SK-N-SH (cell line): ENCODE results near the gene HDAC4. TPM values are rescaled to one million over a fixed set of nuclear protein-coding genes. Genes with fewer than 3 reads are reported as not detected.
A peak's percentile ranks its signal among the peaks of the same experiment; 100 is the strongest.

Experiments
- CTCF ChIA-PET: fragments of 300-600, 350-600 bp; formaldehyde crosslinking; extraction: SDS; loops from one replicate; lab custom pipeline; 2021; lab: Yijun Ruan, JAX
- POLR2A ChIA-PET: fragments of 350-600 bp; sonication (Branson Sonifier 250); formaldehyde crosslinking; extraction: SDS; loops from one replicate; lab custom pipeline; 2020; ENCODE audit warnings: antibody characterized with exemption, inconsistent platforms; lab: Yijun Ruan, JAX
- DNase-seq: peaks from one replicate; pipeline ENCODE4 v3.0.0; 2012
- H2AFZ ChIP-seq: fragments of 200-600 bp; sonication (generic); 2 replicates; pipeline ENCODE4 v1.8.1; 2016; ENCODE audit warnings: antibody characterized with exemption, mild to moderate bottlenecking, low read depth
- H3F3A ChIP-seq: fragments of 200-600 bp; sonication (generic); replicated peaks from 2 replicates; pipeline ENCODE3; 2016; ENCODE audit warnings: antibody characterized with exemption, mild to moderate bottlenecking; ENCODE audit not compliant: insufficient read depth
- H3K27ac ChIP-seq, 2 experiments: fragments of 200-500 bp in 1 of 2; fragments of 200-600 bp in 1 of 2; sonication (Bioruptor generic) in 1 of 2; sonication (generic), shearing (Covaris generic) in 1 of 2; 2 replicates each; pipeline versions ENCODE4 v1.5.1 to v1.6.1; 2014 to 2016; ENCODE audit warnings: low read depth in 2 of 2, inconsistent platforms in 1 of 2, low read length in 1 of 2, mild to moderate bottlenecking in 1 of 2, mixed read lengths in 1 of 2
- H3K27me3 ChIP-seq: fragments of 200-600 bp; sonication (generic), shearing (Covaris generic); 2 replicates; pipeline ENCODE4 v1.6.1; 2016; ENCODE audit warnings: mixed run types; ENCODE audit not compliant: insufficient read depth
- H3K36me3 ChIP-seq, 2 experiments: fragments of 200-500 bp in 1 of 2; fragments of 200-600 bp in 1 of 2; sonication (Bioruptor generic) in 1 of 2; sonication (generic) in 1 of 2; replicated peaks in 1 of 2; 2 replicates each; pipeline versions ENCODE3 to v1.5.1; 2014 to 2016; ENCODE audit warnings: low read length in 1 of 2, mild to moderate bottlenecking in 1 of 2; ENCODE audit not compliant: insufficient read depth in 2 of 2, control insufficient read depth in 1 of 2
- H3K4me1 ChIP-seq, 2 experiments: fragments of 200-500 bp in 1 of 2; fragments of 200-600 bp in 1 of 2; sonication (Bioruptor generic) in 1 of 2; sonication (generic), shearing (Covaris generic) in 1 of 2; 2 replicates each; pipeline versions ENCODE4 v1.5.1 to v1.6.1; 2014 to 2016; ENCODE audit warnings: low read depth in 1 of 2, low read length in 1 of 2, mixed run types in 1 of 2; ENCODE audit not compliant: insufficient read depth in 2 of 2, control insufficient read depth in 1 of 2
- H3K4me2 ChIP-seq: fragments of 200-600 bp; sonication (generic), shearing (Covaris generic); 2 replicates; pipeline ENCODE4 v1.6.1; 2017; ENCODE audit warnings: mixed run types
- H3K4me3 ChIP-seq, 2 experiments: fragments of 200-500 bp in 1 of 2; fragments of 200-600 bp in 1 of 2; sonication (Bioruptor generic) in 1 of 2; sonication (generic), shearing (Covaris generic) in 1 of 2; 2 replicates each; pipeline versions ENCODE4 v1.5.1 to v1.8.1; 2014 to 2016; ENCODE audit warnings: low read depth in 2 of 2, inconsistent platforms in 1 of 2, low read length in 1 of 2, mild to moderate bottlenecking in 1 of 2, mixed read lengths in 1 of 2, moderate library complexity in 1 of 2
- H3K79me2 ChIP-seq: fragments of 200-600 bp; sonication (generic); 2 replicates; pipeline ENCODE4 v1.8.1; 2017; ENCODE audit warnings: mild to moderate bottlenecking; ENCODE audit not compliant: insufficient read depth
- H3K9ac ChIP-seq: fragments of 200-600 bp; sonication (generic); 2 replicates; pipeline ENCODE4 v1.6.1; 2017; ENCODE audit warnings: mixed run types
- H3K9me2 ChIP-seq: fragments of 200-600 bp; sonication (generic); 2 replicates; pipeline ENCODE4 v1.6.1; 2017; ENCODE audit warnings: mixed run types
- H3K9me3 ChIP-seq: fragments of 200-600 bp; sonication (generic); 2 replicates; pipeline ENCODE4 v1.6.1; 2017; ENCODE audit warnings: mixed run types, mild to moderate bottlenecking, moderate library complexity
- H4K20me1 ChIP-seq: fragments of 200-600 bp; sonication (generic); 2 replicates; pipeline ENCODE4 v1.6.1; 2017; ENCODE audit warnings: mild to moderate bottlenecking, mixed run types; ENCODE audit not compliant: insufficient read depth
- CHD2 ChIP-seq: fragments of 150-350 bp; IDR thresholded peaks from 2 replicates; pipeline ENCODE4 v1.6.1; 2018; ENCODE audit warnings: low read length; ENCODE audit not compliant: partially characterized antibody
- ELF1 ChIP-seq: IDR thresholded peaks from 2 replicates; pipeline ENCODE4 v1.4.0; 2012
- FOXJ3 ChIP-seq: sonication (generic); formaldehyde crosslinking; IDR thresholded peaks from 2 replicates; pipeline ENCODE4 v1.5.1; 2020; ENCODE audit warnings: mild to moderate bottlenecking, missing genetic modification reagents
- GABPA ChIP-seq: IDR thresholded peaks from 2 replicates; pipeline ENCODE4 v1.4.0; 2012; ENCODE audit warnings: low read depth, mild to moderate bottlenecking
- GATA2 ChIP-seq: sonication (generic); formaldehyde crosslinking; IDR thresholded peaks from 2 replicates; pipeline ENCODE4 v1.5.0; 2020; ENCODE audit warnings: mild to moderate bottlenecking, missing genetic modification reagents
- JUND ChIP-seq: IDR thresholded peaks from 2 replicates; pipeline ENCODE4 v1.4.0; 2012
- MEF2A ChIP-seq: IDR thresholded peaks from 2 replicates; pipeline ENCODE4 v1.4.0; 2012; ENCODE audit warnings: low read depth, borderline replicate concordance
- MXI1 ChIP-seq: IDR thresholded peaks from 2 replicates; pipeline ENCODE4 v1.6.1; 2012; ENCODE audit warnings: mild to moderate bottlenecking, low read depth, low read length, improper control_type of control experiment
- NRF1 ChIP-seq: IDR thresholded peaks from 2 replicates; pipeline ENCODE4 v1.6.1; 2012; ENCODE audit warnings: low read depth, mild to moderate bottlenecking, low read length
- POLR2AphosphoS5 ChIP-seq: IDR thresholded peaks from 2 replicates; pipeline ENCODE4 v1.6.1; 2012; ENCODE audit warnings: low read depth, low read length
- RCOR1 ChIP-seq: fragments of 150-350 bp; IDR thresholded peaks from 2 replicates; pipeline ENCODE4 v1.6.1; 2017; ENCODE audit warnings: antibody characterized with exemption, low read length
- SMC3 ChIP-seq: IDR thresholded peaks from 2 replicates; pipeline ENCODE4 v1.6.1; 2012; ENCODE audit warnings: low read depth, low read length, improper control_type of control experiment
- TEAD4 ChIP-seq: IDR thresholded peaks from 2 replicates; pipeline ENCODE4 v1.4.0; 2012; ENCODE audit warnings: mild to moderate bottlenecking, borderline replicate concordance; ENCODE audit not compliant: insufficient read depth
- WGBS: methylation state at CpG from one replicate; pipeline ENCODE4 v1.1.6; 2017; ENCODE audit warnings: low lambda C conversion rate; 5-methylcytosine and 5-hydroxymethylcytosine counted together
- polyA plus RNA-seq, 3 experiments: library from polyadenylated mRNA; depleted of rRNA; stranded (reverse); fragments of >200 nt; gene quantifications; 2 replicates each; pipeline ENCODE4 v1.2.3, GENCODE V29; 2012
- TF ChIP-seq, protein P1 (sequence below): IDR thresholded peaks from 2 replicates; pipeline ENCODE4 v1.6.1; 2012; ENCODE audit warnings: mild to moderate bottlenecking, low read depth, low read length, moderate library complexity
- TF ChIP-seq, protein P2 (sequence below): IDR thresholded peaks from 2 replicates; pipeline ENCODE4 v1.4.0; 2012; ENCODE audit warnings: low read depth, borderline replicate concordance
- TF ChIP-seq, protein P3 (sequence below): fragments of 150-350 bp; IDR thresholded peaks from 2 replicates; pipeline ENCODE4 v1.6.1; 2017; ENCODE audit warnings: antibody characterized with exemption, low read length, low read depth, borderline replicate concordance
- TF ChIP-seq, protein P4 (sequence below): IDR thresholded peaks from 2 replicates; pipeline ENCODE4 v1.4.0; 2012; ENCODE audit warnings: low read depth, borderline replicate concordance
- TF ChIP-seq, protein P5 (sequence below): fragments of 150-350 bp; IDR thresholded peaks from 2 replicates; pipeline ENCODE4 v1.6.1; 2016; ENCODE audit warnings: mild to moderate bottlenecking, low read depth, low read length

HDAC4 gene
- polyA plus RNA-seq, 1 of the 3 experiments (the other 2 are of a cell fraction) = 5.5 TPM

DNA sequence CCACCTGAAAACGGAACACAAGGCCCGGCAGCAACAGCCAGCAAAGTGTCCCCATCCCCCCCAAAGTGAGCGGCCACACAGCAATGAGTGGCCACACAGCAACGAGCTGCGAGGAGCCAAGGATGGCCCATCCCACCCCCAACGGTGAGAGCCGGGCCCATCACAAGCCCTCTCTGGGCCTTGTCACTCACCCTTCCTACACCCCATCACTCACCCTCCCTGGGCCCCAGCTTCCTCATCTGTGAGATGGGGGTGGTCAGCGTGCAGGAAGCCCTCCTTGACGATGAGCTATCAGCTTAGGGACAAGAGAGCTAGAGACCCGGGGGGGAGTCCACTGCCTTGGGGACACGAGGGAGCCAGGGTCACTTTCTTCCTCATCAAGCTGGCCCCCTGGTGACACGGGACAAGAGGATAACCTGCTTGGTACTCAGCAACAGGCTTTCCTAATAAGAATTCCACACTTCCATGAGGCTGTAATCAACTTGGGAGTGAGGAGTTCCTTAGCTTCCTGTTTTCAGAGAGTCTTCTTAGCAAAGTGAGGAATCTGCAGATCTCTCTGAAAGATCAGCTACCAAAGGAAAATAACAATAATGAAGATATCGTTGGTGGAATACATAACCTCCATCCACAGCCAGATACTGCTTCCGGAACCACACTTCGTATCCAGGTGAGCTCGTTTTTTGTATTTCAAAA is 92.8 kb downstream of the HDAC4 start:
- no peak overlapping the region for H2AFZ ChIP-seq
- no peaks in the 10 kb centered on the region for H4K20me1 ChIP-seq
- WGBS = 88% methylated on average over 11 of the region's 16 CpGs
- CTCF ChIA-PET = interaction anchor here (0.6 to 1.6 kb wide), 9 partner anchors 8 to 126 kb away, joined by 3 to 6 read pairs (median 3); no protein-coding TSS in a partner anchor
- TF ChIP-seq POLR2AphosphoS5 (no peak), RCOR1 (no peak), ELF1 (no peak), SMC3 (no peak), JUND (no peak), CHD2 (no peak), MXI1 (no peak), GABPA (no peak)
- TF ChIP-seq, protein P1, sequence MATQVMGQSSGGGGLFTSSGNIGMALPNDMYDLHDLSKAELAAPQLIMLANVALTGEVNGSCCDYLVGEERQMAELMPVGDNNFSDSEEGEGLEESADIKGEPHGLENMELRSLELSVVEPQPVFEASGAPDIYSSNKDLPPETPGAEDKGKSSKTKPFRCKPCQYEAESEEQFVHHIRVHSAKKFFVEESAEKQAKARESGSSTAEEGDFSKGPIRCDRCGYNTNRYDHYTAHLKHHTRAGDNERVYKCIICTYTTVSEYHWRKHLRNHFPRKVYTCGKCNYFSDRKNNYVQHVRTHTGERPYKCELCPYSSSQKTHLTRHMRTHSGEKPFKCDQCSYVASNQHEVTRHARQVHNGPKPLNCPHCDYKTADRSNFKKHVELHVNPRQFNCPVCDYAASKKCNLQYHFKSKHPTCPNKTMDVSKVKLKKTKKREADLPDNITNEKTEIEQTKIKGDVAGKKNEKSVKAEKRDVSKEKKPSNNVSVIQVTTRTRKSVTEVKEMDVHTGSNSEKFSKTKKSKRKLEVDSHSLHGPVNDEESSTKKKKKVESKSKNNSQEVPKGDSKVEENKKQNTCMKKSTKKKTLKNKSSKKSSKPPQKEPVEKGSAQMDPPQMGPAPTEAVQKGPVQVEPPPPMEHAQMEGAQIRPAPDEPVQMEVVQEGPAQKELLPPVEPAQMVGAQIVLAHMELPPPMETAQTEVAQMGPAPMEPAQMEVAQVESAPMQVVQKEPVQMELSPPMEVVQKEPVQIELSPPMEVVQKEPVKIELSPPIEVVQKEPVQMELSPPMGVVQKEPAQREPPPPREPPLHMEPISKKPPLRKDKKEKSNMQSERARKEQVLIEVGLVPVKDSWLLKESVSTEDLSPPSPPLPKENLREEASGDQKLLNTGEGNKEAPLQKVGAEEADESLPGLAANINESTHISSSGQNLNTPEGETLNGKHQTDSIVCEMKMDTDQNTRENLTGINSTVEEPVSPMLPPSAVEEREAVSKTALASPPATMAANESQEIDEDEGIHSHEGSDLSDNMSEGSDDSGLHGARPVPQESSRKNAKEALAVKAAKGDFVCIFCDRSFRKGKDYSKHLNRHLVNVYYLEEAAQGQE = no peak
- TF ChIP-seq, protein P2, sequence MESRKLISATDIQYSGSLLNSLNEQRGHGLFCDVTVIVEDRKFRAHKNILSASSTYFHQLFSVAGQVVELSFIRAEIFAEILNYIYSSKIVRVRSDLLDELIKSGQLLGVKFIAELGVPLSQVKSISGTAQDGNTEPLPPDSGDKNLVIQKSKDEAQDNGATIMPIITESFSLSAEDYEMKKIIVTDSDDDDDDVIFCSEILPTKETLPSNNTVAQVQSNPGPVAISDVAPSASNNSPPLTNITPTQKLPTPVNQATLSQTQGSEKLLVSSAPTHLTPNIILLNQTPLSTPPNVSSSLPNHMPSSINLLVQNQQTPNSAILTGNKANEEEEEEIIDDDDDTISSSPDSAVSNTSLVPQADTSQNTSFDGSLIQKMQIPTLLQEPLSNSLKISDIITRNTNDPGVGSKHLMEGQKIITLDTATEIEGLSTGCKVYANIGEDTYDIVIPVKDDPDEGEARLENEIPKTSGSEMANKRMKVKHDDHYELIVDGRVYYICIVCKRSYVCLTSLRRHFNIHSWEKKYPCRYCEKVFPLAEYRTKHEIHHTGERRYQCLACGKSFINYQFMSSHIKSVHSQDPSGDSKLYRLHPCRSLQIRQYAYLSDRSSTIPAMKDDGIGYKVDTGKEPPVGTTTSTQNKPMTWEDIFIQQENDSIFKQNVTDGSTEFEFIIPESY = no peak
- no peaks in the 10 kb centered on the region for H3K9me2 ChIP-seq
- H3K9ac ChIP-seq = no peak overlapping the region
- H3K4me1 ChIP-seq = peaks cover 0 to 99% of the 10 kb centered on the region in 2 experiments; a peak in 3 of 4 replicates
- no peaks in the 10 kb centered on the region for H3F3A ChIP-seq
- no peaks in the 10 kb centered on the region for H3K27me3 ChIP-seq
- H3K4me2 ChIP-seq = peak overlapping the region; percentile 29; the same call in 1 of the 2 replicates
- no peak for DNase-seq
- H3K9me3 ChIP-seq = no peaks in the 10 kb centered on the region
- POLR2A ChIA-PET = no interaction called here
- no peaks in the 10 kb centered on the region for H3K36me3 ChIP-seq
- no peaks in the 10 kb centered on the region for H3K79me2 ChIP-seq
- no peak overlapping the region for H3K4me3 ChIP-seq
- H3K27ac ChIP-seq = peak overlapping the region in 1 of 2 experiments; percentile 93; a peak in 2 of 4 replicates

DNA sequence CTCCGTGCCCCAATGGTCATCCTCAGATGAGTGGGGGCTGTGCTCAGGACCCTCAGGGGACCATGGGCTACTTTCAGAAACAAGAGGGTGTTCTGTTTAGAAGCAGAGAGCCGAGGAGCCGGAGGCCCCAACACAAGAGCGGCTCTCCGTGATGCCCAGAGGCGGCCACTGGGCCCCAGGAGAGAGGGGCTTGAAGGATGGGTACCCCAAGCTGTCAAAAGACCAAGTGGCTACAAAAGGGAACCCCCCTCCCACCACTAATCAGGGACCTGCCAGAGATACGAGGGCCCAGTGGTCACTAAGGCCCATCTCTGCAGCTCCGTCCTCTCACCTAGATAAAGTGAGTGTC is 93.6 kb downstream of the HDAC4 start:
- no peaks in the 10 kb centered on the region for H3K9me3 ChIP-seq
- H4K20me1 ChIP-seq = no peaks in the 10 kb centered on the region
- H3K27ac ChIP-seq = no peak overlapping the region; a peak in 1 of 4 replicates
- no peak overlapping the region for H3K9ac ChIP-seq
- no peaks in the 10 kb centered on the region for H3K36me3 ChIP-seq
- H2AFZ ChIP-seq = no peak overlapping the region
- no peaks in the 10 kb centered on the region for H3K27me3 ChIP-seq
- WGBS = 94% methylated on average over 6 of the region's 8 CpGs
- no peak overlapping the region for H3K4me3 ChIP-seq
- POLR2A ChIA-PET = no interaction called here
- no peak overlapping the region for H3K4me2 ChIP-seq
- CTCF ChIA-PET = interaction anchor here (1.1 kb wide), 1 partner anchor 92 kb away, joined by 3 read pairs; no protein-coding TSS in a partner anchor
- no peaks in the 10 kb centered on the region for H3F3A ChIP-seq
- H3K79me2 ChIP-seq = no peaks in the 10 kb centered on the region
- DNase-seq = no peak
- H3K4me1 ChIP-seq = peaks cover 0 to 99% of the 10 kb centered on the region in 2 experiments; a peak in 3 of 4 replicates
- no peaks in the 10 kb centered on the region for H3K9me2 ChIP-seq
- TF ChIP-seq MEF2A (no peak), SMC3 (no peak), NRF1 (no peak), FOXJ3 (CRISPR knock-in tag) (no peak), GATA2 (CRISPR knock-in tag) (no peak), TEAD4 (no peak), POLR2AphosphoS5 (no peak), RCOR1 (no peak)
- TF ChIP-seq, protein P3, sequence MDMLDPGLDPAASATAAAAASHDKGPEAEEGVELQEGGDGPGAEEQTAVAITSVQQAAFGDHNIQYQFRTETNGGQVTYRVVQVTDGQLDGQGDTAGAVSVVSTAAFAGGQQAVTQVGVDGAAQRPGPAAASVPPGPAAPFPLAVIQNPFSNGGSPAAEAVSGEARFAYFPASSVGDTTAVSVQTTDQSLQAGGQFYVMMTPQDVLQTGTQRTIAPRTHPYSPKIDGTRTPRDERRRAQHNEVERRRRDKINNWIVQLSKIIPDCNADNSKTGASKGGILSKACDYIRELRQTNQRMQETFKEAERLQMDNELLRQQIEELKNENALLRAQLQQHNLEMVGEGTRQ = no peak
- TF ChIP-seq, protein P4, sequence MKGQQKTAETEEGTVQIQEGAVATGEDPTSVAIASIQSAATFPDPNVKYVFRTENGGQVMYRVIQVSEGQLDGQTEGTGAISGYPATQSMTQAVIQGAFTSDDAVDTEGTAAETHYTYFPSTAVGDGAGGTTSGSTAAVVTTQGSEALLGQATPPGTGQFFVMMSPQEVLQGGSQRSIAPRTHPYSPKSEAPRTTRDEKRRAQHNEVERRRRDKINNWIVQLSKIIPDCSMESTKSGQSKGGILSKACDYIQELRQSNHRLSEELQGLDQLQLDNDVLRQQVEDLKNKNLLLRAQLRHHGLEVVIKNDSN = no peak
- TF ChIP-seq, protein P5, sequence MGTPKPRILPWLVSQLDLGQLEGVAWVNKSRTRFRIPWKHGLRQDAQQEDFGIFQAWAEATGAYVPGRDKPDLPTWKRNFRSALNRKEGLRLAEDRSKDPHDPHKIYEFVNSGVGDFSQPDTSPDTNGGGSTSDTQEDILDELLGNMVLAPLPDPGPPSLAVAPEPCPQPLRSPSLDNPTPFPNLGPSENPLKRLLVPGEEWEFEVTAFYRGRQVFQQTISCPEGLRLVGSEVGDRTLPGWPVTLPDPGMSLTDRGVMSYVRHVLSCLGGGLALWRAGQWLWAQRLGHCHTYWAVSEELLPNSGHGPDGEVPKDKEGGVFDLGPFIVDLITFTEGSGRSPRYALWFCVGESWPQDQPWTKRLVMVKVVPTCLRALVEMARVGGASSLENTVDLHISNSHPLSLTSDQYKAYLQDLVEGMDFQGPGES = no peak
